GM18870 (cell line): Measurements from ENCODE around the gene NELL1.
"Not testable (repeated sequence)": the region's sequence is repeated elsewhere in the genome, so short reads cannot be mapped to it uniquely, and the experiment has no call there.

Experiments used
- ATAC-seq: cut with Tn5 transposase; IDR thresholded peaks from one replicate; pipeline ENCODE4 v1.9.1; 2021; ENCODE audit warnings: moderate library complexity; ENCODE audit not compliant: unreplicated experiment

The NELL1 gene

GRCh38 chr11:21088930-21089329, 419.5 kb downstream of the NELL1 start:
- ATAC-seq: no peak

- ATAC-seq: no peak
These were observed 435.3 kb downstream of the NELL1 start for GRCh38 chr11:21104641-21105040.

- no peak for ATAC-seq
These were observed 436.0 kb downstream of the NELL1 start for GRCh38 chr11:21105196-21105917.

- ATAC-seq: no peak
These were observed 440.0 kb downstream of the NELL1 start for GRCh38 chr11:21109341-21109740.

- ATAC-seq: no peak
These were observed 441.0 kb downstream of the NELL1 start for GRCh38 chr11:21110415-21110814.

- ATAC-seq: no peak
These were observed 444.5 kb downstream of the NELL1 start for GRCh38 chr11:21113876-21114275.

GRCh38 chr11:21116009-21116408, 446.6 kb downstream of the NELL1 start:
- no peak for ATAC-seq

GRCh38 chr11:21119411-21119810, 450.0 kb downstream of the NELL1 start:
- ATAC-seq: no peak

- no peak for ATAC-seq
These were observed 452.6 kb downstream of the NELL1 start for GRCh38 chr11:21121991-21122390.

- ATAC-seq: no peak
These were observed 453.1 kb downstream of the NELL1 start for GRCh38 chr11:21122523-21122922.

- ATAC-seq: no peak
These were observed 462.8 kb downstream of the NELL1 start for GRCh38 chr11:21132146-21132720.

GRCh38 chr11:21133244-21133643, 463.9 kb downstream of the NELL1 start:
- no peak for ATAC-seq

- ATAC-seq: no peak
These were observed 464.3 kb downstream of the NELL1 start for GRCh38 chr11:21133722-21134121.

- ATAC-seq: no peak
These were observed 468.4 kb downstream of the NELL1 start for GRCh38 chr11:21137803-21138202.

- not testable (repeated sequence) for ATAC-seq
These were observed 472.2 kb downstream of the NELL1 start for GRCh38 chr11:21141557-21141956.

- no peak for ATAC-seq
These were observed 472.6 kb downstream of the NELL1 start for GRCh38 chr11:21142007-21142406.

- ATAC-seq: no peak
These were observed 475.1 kb downstream of the NELL1 start for GRCh38 chr11:21144531-21144930.

- ATAC-seq: no peak
These were observed 479.0 kb downstream of the NELL1 start for GRCh38 chr11:21148376-21148775.

GRCh38 chr11:21160140-21160539, 490.8 kb downstream of the NELL1 start:
- no peak for ATAC-seq

GRCh38 chr11:21169639-21170038, 500.3 kb downstream of the NELL1 start:
- no peak for ATAC-seq

- no peak for ATAC-seq
These were observed 504.1 kb downstream of the NELL1 start for GRCh38 chr11:21173476-21173875.

GRCh38 chr11:21174781-21175180, 505.4 kb downstream of the NELL1 start:
- ATAC-seq: no peak

- ATAC-seq: no peak
These were observed 508.0 kb downstream of the NELL1 start for GRCh38 chr11:21177379-21177778.
